Astrocyte (in vitro differentiated cells and primary cell): ENCODE measurements around the gene LRP10. TPM values are rescaled to one million over a fixed set of nuclear protein-coding genes. Genes with fewer than 3 reads are reported as not detected.

Experiments used
- DNase-seq: peaks from one replicate; pipeline ENCODE4 v3.0.0-alpha.2; 2010; ENCODE audit warnings: low read depth
- FAIRE-seq: peaks from 2 replicates; lab custom pipeline; 2011; peaks lifted over from hg19 to GRCh38; lab: Jason Lieb, UNC
- H2AFZ ChIP-seq: 2 replicates; pipeline ENCODE4 v1.6.0; 2012; ENCODE audit warnings: low read depth, low read length, inconsistent platforms
- H3K27ac ChIP-seq: 2 replicates; pipeline ENCODE4 v1.5.1; 2011; ENCODE audit warnings: low read depth, low read length, inconsistent platforms
- H3K27me3 ChIP-seq: 2 replicates; pipeline ENCODE4 v1.6.0; 2011; ENCODE audit warnings: low read length, inconsistent platforms; ENCODE audit not compliant: insufficient read depth
- H3K36me3 ChIP-seq: 2 replicates; pipeline ENCODE4 v1.5.1; 2011; ENCODE audit warnings: low read length, inconsistent platforms; ENCODE audit not compliant: insufficient read depth
- H3K4me1 ChIP-seq: 2 replicates; pipeline ENCODE4 v1.5.1; 2011; ENCODE audit warnings: low read length, inconsistent platforms; ENCODE audit not compliant: insufficient read depth
- H3K4me2 ChIP-seq: 2 replicates; pipeline ENCODE4 v1.6.0; 2012; ENCODE audit warnings: low read length, inconsistent platforms
- H3K4me3 ChIP-seq: 2 replicates; pipeline ENCODE4 v1.5.1; 2011; ENCODE audit warnings: low read depth, mild to moderate bottlenecking, low read length, inconsistent platforms; ENCODE audit not compliant: insufficient read depth
- H3K79me2 ChIP-seq: 2 replicates; pipeline ENCODE4 v1.6.0; 2012; ENCODE audit warnings: mild to moderate bottlenecking, low read length, inconsistent platforms; ENCODE audit not compliant: insufficient read depth
- H3K9ac ChIP-seq: 2 replicates; pipeline ENCODE4 v1.6.0; 2012; ENCODE audit warnings: mild to moderate bottlenecking, low read length, inconsistent platforms
- H3K9me3 ChIP-seq: 2 replicates; pipeline ENCODE4 v1.5.1; 2012; ENCODE audit warnings: low read depth, mild to moderate bottlenecking, low read length, inconsistent platforms; ENCODE audit not compliant: insufficient read depth
- H4K20me1 ChIP-seq: 2 replicates; pipeline ENCODE4 v1.6.0; 2012; ENCODE audit warnings: low read length, inconsistent platforms; ENCODE audit not compliant: insufficient read depth
- H3K27ac Mint-ChIP-seq: one replicate; pipeline ENCODE4 v1.8.0; 2021; ENCODE audit warnings: mild to moderate bottlenecking, mixed read lengths; ENCODE audit not compliant: unreplicated experiment
- H3K27me3 Mint-ChIP-seq: one replicate; pipeline ENCODE4 v1.8.0; 2021; ENCODE audit warnings: low read depth, mixed read lengths; ENCODE audit not compliant: unreplicated experiment
- H3K36me3 Mint-ChIP-seq: one replicate; pipeline ENCODE4 v1.8.0; 2021; ENCODE audit warnings: low read depth, mixed read lengths; ENCODE audit not compliant: unreplicated experiment
- H3K4me1 Mint-ChIP-seq: one replicate; pipeline ENCODE4 v1.8.0; 2021; ENCODE audit warnings: low read depth, mixed read lengths; ENCODE audit not compliant: unreplicated experiment
- H3K4me3 Mint-ChIP-seq: one replicate; pipeline ENCODE4 v1.8.0; 2021; ENCODE audit warnings: mild to moderate bottlenecking, moderate library complexity, mixed read lengths; ENCODE audit not compliant: unreplicated experiment
- H3K9me3 Mint-ChIP-seq: one replicate; pipeline ENCODE4 v1.8.0; 2021; ENCODE audit warnings: mild to moderate bottlenecking, mixed read lengths; ENCODE audit not compliant: unreplicated experiment
- CTCF ChIP-seq: IDR thresholded peaks from 2 replicates; pipeline ENCODE4 v1.5.1; 2011; ENCODE audit warnings: low read depth, mild to moderate bottlenecking, inconsistent platforms, low read length, moderate library complexity; ENCODE audit not compliant: insufficient read depth
- EZH2 ChIP-seq: IDR thresholded peaks from 2 replicates; pipeline ENCODE4 v1.6.1; 2012; ENCODE audit warnings: mild to moderate bottlenecking, low read length, inconsistent platforms; ENCODE audit not compliant: insufficient read depth
- total RNA-seq: library from RNA; stranded (reverse); gene quantifications from 2 replicates; pipeline ENCODE4 v1.2.1, GENCODE V29; 2021

Gene LRP10
- total RNA-seq, 1 donor from 2014 or later, result 142 TPM

- H3K36me3 Mint-ChIP-seq, result no peaks in the 10 kb centered on the region
- H3K4me1 Mint-ChIP-seq, result peaks cover 21% of the 10 kb centered on the region
- FAIRE-seq, result no peak
- peak overlapping the region; percentile 20 for H3K27ac ChIP-seq
- H3K79me2 ChIP-seq, result no peaks in the 10 kb centered on the region
- no peaks in the 10 kb centered on the region for H3K9me3 ChIP-seq
- peak overlapping the region; percentile 85 for H2AFZ ChIP-seq
- H3K9me3 Mint-ChIP-seq, result no peaks in the 10 kb centered on the region
- H3K4me2 ChIP-seq, result peak overlapping the region; percentile 84
- peak overlapping the region; percentile 74 for H3K9ac ChIP-seq
- DNase-seq, result peak; percentile 31
- H3K27ac Mint-ChIP-seq, result peak overlapping the region; percentile 64
- TF ChIP-seq EZH2, result no peak
- no peak for TF ChIP-seq CTCF
- peaks cover 5% of the 10 kb centered on the region for H3K27me3 Mint-ChIP-seq
- H4K20me1 ChIP-seq, result no peaks in the 10 kb centered on the region
- H3K4me3 ChIP-seq, result peak overlapping the region; percentile 59
- no peaks in the 10 kb centered on the region for H3K36me3 ChIP-seq
- no peaks in the 10 kb centered on the region for H3K27me3 ChIP-seq
- peak overlapping the region; percentile 90 for H3K4me3 Mint-ChIP-seq
- peaks cover 22% of the 10 kb centered on the region for H3K4me1 ChIP-seq
Observed at GRCh38 chr14:22886500-22887259, 15.1 kb downstream of the LRP10 start.

GRCh38 chr14:22887260-22887989 lies 15.9 kb downstream of the LRP10 start:
- TF ChIP-seq CTCF (no peak), EZH2 (no peak)
- Mint-ChIP-seq H3K4me3 (peak overlapping the region; percentile 90), H3K9me3 (no peaks in the 10 kb centered on the region), H3K27ac (peak overlapping the region; percentile 64), H3K4me1 (peaks cover 16% of the 10 kb centered on the region), H3K36me3 (no peaks in the 10 kb centered on the region), H3K27me3 (peaks cover 8% of the 10 kb centered on the region)
- H3K27me3 ChIP-seq, result no peaks in the 10 kb centered on the region
- H3K36me3 ChIP-seq, result no peaks in the 10 kb centered on the region
- H4K20me1 ChIP-seq, result no peaks in the 10 kb centered on the region
- H3K27ac ChIP-seq, result peak overlapping the region; percentile 20
- H3K79me2 ChIP-seq, result no peaks in the 10 kb centered on the region
- peaks cover 21% of the 10 kb centered on the region for H3K4me1 ChIP-seq
- peak overlapping the region; percentile 59 for H3K4me3 ChIP-seq
- peak overlapping the region; percentile 74 for H3K9ac ChIP-seq
- H2AFZ ChIP-seq, result peak overlapping the region; percentile 83
- H3K9me3 ChIP-seq, result no peaks in the 10 kb centered on the region
- DNase-seq, result peak; percentile 67
- peak overlapping the region; percentile 84 for H3K4me2 ChIP-seq
- no peak for FAIRE-seq
